OCI-LY1 (cell line): ENCODE measurements around the gene GBE1.

Source experiments
- H2AFZ ChIP-seq: fragments of 200-600 bp; sonication (generic), shearing (Covaris generic); 2 replicates; pipeline ENCODE4 v1.6.0; 2014; ENCODE audit warnings: antibody characterized with exemption, mild to moderate bottlenecking, low read length
- H3F3A ChIP-seq: fragments of 200-600 bp; sonication (generic), shearing (Covaris generic); 2 replicates; pipeline ENCODE4 v1.6.0; 2014; ENCODE audit warnings: mild to moderate bottlenecking, antibody characterized with exemption, low read length, moderate library complexity; ENCODE audit not compliant: insufficient read depth
- H3K27ac ChIP-seq: fragments of 200-600 bp; sonication (generic); 2 replicates; pipeline ENCODE4 v1.5.1; 2014; ENCODE audit warnings: low read length, mixed run types, mild to moderate bottlenecking, low read depth; ENCODE audit not compliant: poor library complexity, severe bottlenecking
- H3K27me3 ChIP-seq: fragments of 200-600 bp; sonication (generic); 2 replicates; pipeline ENCODE4 v1.6.0; 2014; ENCODE audit warnings: antibody characterized with exemption, mild to moderate bottlenecking, low read length, moderate library complexity; ENCODE audit not compliant: insufficient read depth
- H3K36me3 ChIP-seq: fragments of 200-600 bp; sonication (generic); 2 replicates; pipeline ENCODE4 v1.6.1; 2014; ENCODE audit warnings: mild to moderate bottlenecking, antibody characterized with exemption, low read length, moderate library complexity, mixed read lengths; ENCODE audit not compliant: insufficient read depth
- H3K4me1 ChIP-seq: fragments of 200-600 bp; sonication (generic); 2 replicates; pipeline ENCODE4 v1.5.1; 2014; ENCODE audit warnings: mild to moderate bottlenecking, low read length, moderate library complexity; ENCODE audit not compliant: insufficient read depth, severe bottlenecking
- H3K4me2 ChIP-seq: fragments of 200-600 bp; sonication (generic), shearing (Covaris generic); 2 replicates; pipeline ENCODE4 v1.6.1; 2014; ENCODE audit warnings: low read length
- H3K4me3 ChIP-seq: fragments of 200-600 bp; sonication (generic); 2 replicates; pipeline ENCODE4 v1.5.1; 2014; ENCODE audit warnings: low read length, low read depth, mild to moderate bottlenecking, mixed read lengths; ENCODE audit not compliant: poor library complexity, severe bottlenecking
- H3K79me2 ChIP-seq: fragments of 200-600 bp; shearing (Covaris generic); 2 replicates; pipeline ENCODE4 v1.6.1; 2016; ENCODE audit warnings: mixed run types, low read length, mixed read lengths; ENCODE audit not compliant: insufficient read depth
- H3K9ac ChIP-seq: fragments of 200-600 bp; sonication (generic), shearing (Covaris generic); 2 replicates; pipeline ENCODE4 v1.6.1; 2014; ENCODE audit warnings: mild to moderate bottlenecking, low read length, mixed read lengths
- H3K9me2 ChIP-seq: fragments of 200-600 bp; sonication (generic), shearing (Covaris generic); 2 replicates; pipeline ENCODE4 v1.6.1; 2014; ENCODE audit warnings: low read depth, mild to moderate bottlenecking, low read length, mixed read lengths
- H3K9me3 ChIP-seq: fragments of 200-600 bp; shearing (Covaris generic); 2 replicates; pipeline ENCODE4 v1.6.1; 2014; ENCODE audit warnings: low read length, mixed read lengths
- H4K20me1 ChIP-seq: fragments of 200-600 bp; sonication (generic), shearing (Covaris generic); 2 replicates; pipeline ENCODE4 v1.6.0; 2016; ENCODE audit warnings: mild to moderate bottlenecking, low read length; ENCODE audit not compliant: insufficient read depth
- CTCF ChIP-seq: fragments of 200-600 bp; sonication (generic), shearing (Covaris generic); IDR thresholded peaks from 2 replicates; pipeline ENCODE4 v1.5.1; 2017; ENCODE audit warnings: mild to moderate bottlenecking, antibody characterized with exemption, low read length, moderate library complexity, mixed read lengths
- EZH2 ChIP-seq: fragments of 200-600 bp; sonication (generic), shearing (Covaris generic); IDR thresholded peaks from 2 replicates; pipeline ENCODE4 v1.8.0; 2017; ENCODE audit warnings: borderline replicate concordance, mixed run types, mild to moderate bottlenecking, antibody characterized with exemption, low read length, moderate library complexity, mixed read lengths

GBE1 gene

GRCh38 chr3:81472600-81473362, 288.7 kb downstream of the GBE1 start:
- no peak for TF ChIP-seq EZH2
- no peak for TF ChIP-seq CTCF
- H2AFZ ChIP-seq, result no peak overlapping the region

GRCh38 chr3:81470524-81471278, 290.7 kb downstream of the GBE1 start:
- Histone ChIP-seq H3K9me2 (no peaks in the 10 kb centered on the region), H3K79me2 (no peaks in the 10 kb centered on the region), H3K4me1 (no peaks in the 10 kb centered on the region), H3K4me2 (no peak overlapping the region), H2AFZ (no peak overlapping the region), H4K20me1 (no peaks in the 10 kb centered on the region), H3K36me3 (no peaks in the 10 kb centered on the region), H3F3A (no peaks in the 10 kb centered on the region), H3K9me3 (no peaks in the 10 kb centered on the region), H3K4me3 (no peak overlapping the region), H3K27ac (no peak overlapping the region), H3K9ac (no peak overlapping the region), H3K27me3 (no peaks in the 10 kb centered on the region)
- TF ChIP-seq CTCF, result no peak
- TF ChIP-seq EZH2, result no peak

More at GRCh38 chr3:81472600-81473362, 288.7 kb downstream of the GBE1 start:
- Histone ChIP-seq H3K9me2 (no peaks in the 10 kb centered on the region), H3K36me3 (no peaks in the 10 kb centered on the region), H3K79me2 (no peaks in the 10 kb centered on the region), H4K20me1 (no peaks in the 10 kb centered on the region), H3K4me3 (no peak overlapping the region), H3K27me3 (no peaks in the 10 kb centered on the region), H3K9me3 (no peaks in the 10 kb centered on the region), H3K9ac (no peak overlapping the region), H3K4me1 (no peaks in the 10 kb centered on the region), H3F3A (no peaks in the 10 kb centered on the region), H3K4me2 (no peak overlapping the region), H3K27ac (no peak overlapping the region)

- no peaks in the 10 kb centered on the region for H3K27me3 ChIP-seq
- no peak overlapping the region for H3K27ac ChIP-seq
- no peaks in the 10 kb centered on the region for H3F3A ChIP-seq
- TF ChIP-seq CTCF (no peak), EZH2 (no peak)
- no peak overlapping the region for H3K9ac ChIP-seq
- H2AFZ ChIP-seq, result no peak overlapping the region
- no peak overlapping the region for H3K4me2 ChIP-seq
- no peaks in the 10 kb centered on the region for H3K9me2 ChIP-seq
- H3K9me3 ChIP-seq, result no peaks in the 10 kb centered on the region
- no peaks in the 10 kb centered on the region for H3K36me3 ChIP-seq
- H3K4me3 ChIP-seq, result no peak overlapping the region
- H4K20me1 ChIP-seq, result no peaks in the 10 kb centered on the region
- H3K4me1 ChIP-seq, result no peaks in the 10 kb centered on the region
- no peaks in the 10 kb centered on the region for H3K79me2 ChIP-seq
Measured at GRCh38 chr3:81468391-81468790, 293.1 kb downstream of the GBE1 start.
